ENCODE results near the gene OR2G6.
"Not testable (repeated sequence)": the region's sequence is repeated elsewhere in the genome, so short reads cannot be mapped to it uniquely, and the experiment has no call there.

The OR2G6 gene

GRCh38 chr1:248574657-248575056 lies 66.8 kb downstream of the OR2G6 start, which contains the start of gene OR2T34:
TSS of gene OR2T34 (minus strand) at chr1:248574757. CDS start at chr1:248574757, 0 bp downstream.
- DNase-seq (ENCODE audit: low read depth in 2 of 2): not testable (repeated sequence)

DNA sequence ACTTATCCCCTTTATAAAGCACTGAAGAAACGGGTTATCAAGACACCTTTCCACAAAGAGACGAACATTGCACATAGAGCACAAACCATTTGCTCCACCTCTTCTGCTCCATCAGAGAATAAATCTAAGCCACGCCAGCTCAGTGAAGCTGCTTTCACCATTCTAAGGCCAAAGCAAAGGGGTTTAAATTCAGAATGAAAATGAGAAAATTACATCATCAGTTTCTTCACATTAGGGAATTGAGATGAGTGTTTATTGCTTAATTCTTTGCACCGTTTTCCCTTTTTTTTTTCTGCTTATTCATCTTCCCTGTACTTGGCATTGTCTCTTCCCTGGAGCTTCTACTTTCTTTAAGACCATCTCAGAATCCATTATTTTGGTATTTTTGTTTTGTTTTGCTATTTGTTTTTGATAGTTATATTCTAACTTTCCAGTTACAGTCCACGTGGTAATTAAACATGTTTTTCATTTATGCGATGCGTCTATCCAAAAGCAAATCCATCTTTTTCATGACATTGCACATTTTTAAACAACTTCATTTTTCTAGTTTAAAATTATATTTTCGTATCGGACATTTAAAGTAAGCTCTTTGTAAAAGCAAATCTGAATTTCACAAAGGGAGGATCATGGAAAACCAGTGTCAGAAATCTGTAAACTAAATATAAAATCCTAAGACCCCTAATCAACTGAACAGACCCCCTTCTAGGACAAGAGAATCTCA lies 68.5 kb downstream of the OR2G6 start:
- DNase-seq (ENCODE audit: low read depth in 2 of 2): no peak

All from stimulated activated CD8-positive, alpha-beta memory T cell treated with anti-CD3 and anti-CD28 coated beads, Interleukin-7, amount 100 ng/mL, for 1 hour (primary cell).